K562 (cell line): Measurements from ENCODE around the gene ATP8B2.

ENCODE experiments used
- ARID4B ChIP-seq: sonication (generic); formaldehyde crosslinking; IDR thresholded peaks from 2 replicates; pipeline ENCODE4 v1.8.0; 2022; ENCODE audit warnings: mild to moderate bottlenecking, missing genetic modification reagents
- CTCF ChIP-seq, 3 experiments: IDR thresholded peaks in 2 of 3; conservative IDR thresholded peaks in 1 of 3; 2 replicates each; pipeline ENCODE4 v1.5.1; 2011 to 2012; ENCODE audit warnings: low read length in 3 of 3, mild to moderate bottlenecking in 3 of 3, control low read depth in 2 of 3, improper control_type of control experiment in 1 of 3, inconsistent platforms in 1 of 3, low read depth in 1 of 3, mixed read lengths in 1 of 3, moderate library complexity in 1 of 3; ENCODE audit not compliant: insufficient read depth in 2 of 3
- EP300 ChIP-seq: IDR thresholded peaks from 2 replicates; pipeline ENCODE4 v1.6.1; 2012; ENCODE audit warnings: low read length, improper control_type of control experiment
- GTF2B ChIP-seq: IDR thresholded peaks from 2 replicates; pipeline ENCODE4 v1.6.1; 2011; ENCODE audit not compliant: insufficient read length; ENCODE audit errors: extremely low read depth
- HIVEP1 ChIP-seq: fragments of 250-450 bp; sonication (Bioruptor Pico); IDR thresholded peaks from 2 replicates; pipeline ENCODE4 v1.4.0; 2020; ENCODE audit warnings: mild to moderate bottlenecking
- KLF1 ChIP-seq: fragments of 450-650 bp; IDR thresholded peaks from 2 replicates; pipeline ENCODE4 v1.6.1; 2016; ENCODE audit warnings: missing genetic modification characterization, missing compliant biosample characterization
- POLR2AphosphoS5 ChIP-seq: IDR thresholded peaks from 2 replicates; pipeline ENCODE4 v1.6.1; 2011; ENCODE audit warnings: mild to moderate bottlenecking, low read depth, low read length, moderate library complexity; ENCODE audit not compliant: control insufficient read depth, insufficient read depth
- SIN3A ChIP-seq, 2 experiments: fragments of 150-350 bp in 1 of 2; IDR thresholded peaks; 2 replicates each; pipeline ENCODE4 v1.6.1; 2011 to 2016; ENCODE audit warnings: borderline replicate concordance in 2 of 2, low read depth in 2 of 2, low read length in 2 of 2, mild to moderate bottlenecking in 2 of 2, moderate library complexity in 2 of 2; ENCODE audit not compliant: control insufficient read depth in 1 of 2
- SNIP1 ChIP-seq: fragments of 450-650 bp; IDR thresholded peaks from 2 replicates; pipeline ENCODE4 v1.7.1; 2017; ENCODE audit warnings: low read depth, mild to moderate bottlenecking
- TF ChIP-seq, protein P1 (sequence below), 3 experiments: fragments of 200-800 bp in 1 of 3; fragments of 250-450 bp in 1 of 3; fragments of 450-650 bp in 1 of 3; sonication (Bioruptor Pico) in 1 of 3; sonication (Bioruptor generic) in 1 of 3; formaldehyde crosslinking in 1 of 3; IDR thresholded peaks; 2 replicates each; pipeline versions ENCODE4 v1.6.1 to v1.8.0; 2016 to 2022; ENCODE audit warnings: mild to moderate bottlenecking in 2 of 3, missing genetic modification characterization in 2 of 3, missing compliant biosample characterization in 1 of 3, moderate library complexity in 1 of 3

- TF ChIP-seq SNIP1 = no peak
- TF ChIP-seq, protein P1, sequence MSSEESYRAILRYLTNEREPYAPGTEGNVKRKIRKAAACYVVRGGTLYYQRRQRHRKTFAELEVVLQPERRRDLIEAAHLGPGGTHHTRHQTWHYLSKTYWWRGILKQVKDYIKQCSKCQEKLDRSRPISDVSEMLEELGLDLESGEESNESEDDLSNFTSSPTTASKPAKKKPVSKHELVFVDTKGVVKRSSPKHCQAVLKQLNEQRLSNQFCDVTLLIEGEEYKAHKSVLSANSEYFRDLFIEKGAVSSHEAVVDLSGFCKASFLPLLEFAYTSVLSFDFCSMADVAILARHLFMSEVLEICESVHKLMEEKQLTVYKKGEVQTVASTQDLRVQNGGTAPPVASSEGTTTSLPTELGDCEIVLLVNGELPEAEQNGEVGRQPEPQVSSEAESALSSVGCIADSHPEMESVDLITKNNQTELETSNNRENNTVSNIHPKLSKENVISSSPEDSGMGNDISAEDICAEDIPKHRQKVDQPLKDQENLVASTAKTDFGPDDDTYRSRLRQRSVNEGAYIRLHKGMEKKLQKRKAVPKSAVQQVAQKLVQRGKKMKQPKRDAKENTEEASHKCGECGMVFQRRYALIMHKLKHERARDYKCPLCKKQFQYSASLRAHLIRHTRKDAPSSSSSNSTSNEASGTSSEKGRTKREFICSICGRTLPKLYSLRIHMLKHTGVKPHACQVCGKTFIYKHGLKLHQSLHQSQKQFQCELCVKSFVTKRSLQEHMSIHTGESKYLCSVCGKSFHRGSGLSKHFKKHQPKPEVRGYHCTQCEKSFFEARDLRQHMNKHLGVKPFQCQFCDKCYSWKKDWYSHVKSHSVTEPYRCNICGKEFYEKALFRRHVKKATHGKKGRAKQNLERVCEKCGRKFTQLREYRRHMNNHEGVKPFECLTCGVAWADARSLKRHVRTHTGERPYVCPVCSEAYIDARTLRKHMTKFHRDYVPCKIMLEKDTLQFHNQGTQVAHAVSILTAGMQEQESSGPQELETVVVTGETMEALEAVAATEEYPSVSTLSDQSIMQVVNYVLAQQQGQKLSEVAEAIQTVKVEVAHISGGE (CRISPR knock-in tag; IDR thresholded peaks at IDR 0.05) = no peak
- TF ChIP-seq POLR2AphosphoS5 = no peak
- TF ChIP-seq SIN3A (IDR thresholded peaks at IDR 0.05; ENCODE audit: borderline replicate concordance in 2 of 2, control insufficient read depth in 1 of 2, low read depth in 2 of 2, low read length in 2 of 2) = no peak
- no peak for TF ChIP-seq HIVEP1 (CRISPR knock-in tag)
- TF ChIP-seq CTCF (IDR thresholded peaks at IDR 0.05 in 2 of 3, conservative IDR thresholded peaks at IDR 0.05 in 1 of 3; ENCODE audit: insufficient read depth in 2 of 3, low read depth in 1 of 3, low read length in 3 of 3) = no peak
- no peak for TF ChIP-seq GTF2B
- TF ChIP-seq ARID4B (CRISPR knock-in tag) = no peak
- TF ChIP-seq EP300 = no peak
- TF ChIP-seq KLF1 (tag) = no peak
Observed at GRCh38 chr1:154379301-154379700, 54.0 kb downstream of the ATP8B2 start.
